Bronchial epithelial cell (primary cell): Measurements from ENCODE around the gene RAVER2. TPM values are rescaled to one million over a fixed set of nuclear protein-coding genes. Genes with fewer than 3 reads are reported as not detected.

Experiments used
- DNase-seq: peaks from one replicate; pipeline ENCODE4 v3.0.0-alpha.2; 2010; ENCODE audit warnings: low read depth
- FAIRE-seq: peaks from 2 replicates; lab custom pipeline; 2011; peaks lifted over from hg19 to GRCh38; lab: Jason Lieb, UNC
- H3K27me3 ChIP-seq: 2 replicates; pipeline ENCODE4 v1.5.1; 2011; ENCODE audit warnings: low read length; ENCODE audit not compliant: control insufficient read depth, insufficient read depth
- H3K36me3 ChIP-seq: 2 replicates; pipeline ENCODE4 v1.5.1; 2011; ENCODE audit warnings: low read length; ENCODE audit not compliant: control insufficient read depth, insufficient read depth
- H3K4me3 ChIP-seq: 2 replicates; pipeline ENCODE4 v1.5.1; 2011; ENCODE audit warnings: mild to moderate bottlenecking, low read depth, low read length, control low read depth
- CTCF ChIP-seq: IDR thresholded peaks from 2 replicates; pipeline ENCODE4 v1.5.1; 2011; ENCODE audit warnings: mild to moderate bottlenecking, moderate library complexity, low read length, control low read depth, inconsistent platforms; ENCODE audit not compliant: insufficient read depth, severe bottlenecking
- total RNA-seq: library from RNA; depleted of rRNA; stranded (reverse); fragments of >200 nt; gene quantifications from 2 replicates; pipeline ENCODE4 v1.2.1, GENCODE V29; 2014

The RAVER2 gene
- total RNA-seq, 1 donor from 2014 or later, result 5.3 TPM

- no peak for TF ChIP-seq CTCF
- Histone ChIP-seq H3K4me3 (no peak overlapping the region), H3K27me3 (no peaks in the 10 kb centered on the region), H3K36me3 (no peaks in the 10 kb centered on the region)
- FAIRE-seq, result no peak
- DNase-seq, result no peak
Measured at GRCh38 chr1:64750875-64751274, 6.0 kb downstream of the RAVER2 start.

DNA sequence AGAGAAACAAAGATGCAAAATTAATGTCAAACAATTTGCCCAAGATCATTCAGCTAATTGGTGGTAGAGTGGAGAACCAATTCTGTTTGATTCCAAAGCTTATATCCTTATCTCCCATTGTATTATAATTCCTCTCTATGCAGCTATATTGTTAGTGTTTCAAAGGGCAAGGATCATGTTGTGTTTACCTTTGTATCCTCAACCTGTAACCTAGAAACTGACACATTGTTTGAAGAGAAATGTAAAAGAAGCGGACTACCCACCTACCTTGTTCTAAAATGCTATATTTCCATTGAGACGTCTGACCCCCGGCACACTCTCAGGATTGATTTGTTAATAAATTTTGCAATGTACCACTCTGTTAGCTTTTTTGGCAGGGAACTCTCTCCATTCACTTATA, 9.3 kb downstream of the RAVER2 start:
- H3K4me3 ChIP-seq, result no peak overlapping the region
- no peak for TF ChIP-seq CTCF
- H3K27me3 ChIP-seq, result no peaks in the 10 kb centered on the region
- DNase-seq (no peak), FAIRE-seq (no peak)
- no peaks in the 10 kb centered on the region for H3K36me3 ChIP-seq

- Histone ChIP-seq H3K36me3 (no peaks in the 10 kb centered on the region), H3K27me3 (no peaks in the 10 kb centered on the region), H3K4me3 (no peak overlapping the region)
- TF ChIP-seq CTCF, result no peak
- DNase-seq (no peak), FAIRE-seq (no peak)
Measured at GRCh38 chr1:64755361-64755760, 10.5 kb downstream of the RAVER2 start.

- FAIRE-seq, result no peak
- no peak for DNase-seq
- no peak for TF ChIP-seq CTCF
- H3K4me3 ChIP-seq, result no peak overlapping the region
- H3K36me3 ChIP-seq, result no peaks in the 10 kb centered on the region
- H3K27me3 ChIP-seq, result no peaks in the 10 kb centered on the region
Measured at GRCh38 chr1:64756770-64757169, 11.9 kb downstream of the RAVER2 start.

DNA sequence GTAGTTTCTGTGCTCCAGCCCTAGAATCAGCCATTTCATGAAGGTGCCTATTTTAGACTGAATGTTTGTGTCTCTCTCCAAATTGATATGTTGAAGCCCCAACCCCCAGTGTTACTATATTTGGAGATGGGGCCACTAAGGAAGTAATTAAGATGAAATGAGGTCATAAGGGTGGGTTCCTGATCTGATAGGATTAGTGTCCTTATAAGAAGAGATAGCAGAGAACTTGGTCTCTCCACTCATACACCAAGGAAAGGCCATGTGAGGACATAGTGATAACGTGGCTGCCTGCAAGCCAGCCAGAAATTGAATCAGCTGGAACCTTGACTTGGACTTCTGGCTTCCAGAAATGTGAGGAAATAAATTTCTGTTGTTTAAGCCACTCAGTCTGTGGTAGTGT, 12.3 kb downstream of the RAVER2 start:
- no peak for FAIRE-seq
- no peak for DNase-seq
- no peak overlapping the region for H3K4me3 ChIP-seq
- no peaks in the 10 kb centered on the region for H3K27me3 ChIP-seq
- no peaks in the 10 kb centered on the region for H3K36me3 ChIP-seq
- TF ChIP-seq CTCF, result no peak

- DNase-seq, result no peak
- Histone ChIP-seq H3K27me3 (no peaks in the 10 kb centered on the region), H3K36me3 (no peaks in the 10 kb centered on the region), H3K4me3 (no peak overlapping the region)
- no peak for TF ChIP-seq CTCF
- FAIRE-seq, result no peak
Measured at GRCh38 chr1:64758233-64758632, 13.4 kb downstream of the RAVER2 start.
